HG02943 (cell line): Measurements from ENCODE around the gene TMEM95.
A peak's percentile ranks its signal among the peaks of the same experiment; 100 is the strongest.
"Not testable (repeated sequence)": the region's sequence is repeated elsewhere in the genome, so short reads cannot be mapped to it uniquely, and the experiment has no call there.

Source experiments
- ATAC-seq: cut with Tn5 transposase; IDR thresholded peaks from one replicate; pipeline ENCODE4 v1.9.1; 2021; ENCODE audit warnings: mild to moderate bottlenecking, low read depth, moderate library complexity; ENCODE audit not compliant: unreplicated experiment

The TMEM95 gene

DNA sequence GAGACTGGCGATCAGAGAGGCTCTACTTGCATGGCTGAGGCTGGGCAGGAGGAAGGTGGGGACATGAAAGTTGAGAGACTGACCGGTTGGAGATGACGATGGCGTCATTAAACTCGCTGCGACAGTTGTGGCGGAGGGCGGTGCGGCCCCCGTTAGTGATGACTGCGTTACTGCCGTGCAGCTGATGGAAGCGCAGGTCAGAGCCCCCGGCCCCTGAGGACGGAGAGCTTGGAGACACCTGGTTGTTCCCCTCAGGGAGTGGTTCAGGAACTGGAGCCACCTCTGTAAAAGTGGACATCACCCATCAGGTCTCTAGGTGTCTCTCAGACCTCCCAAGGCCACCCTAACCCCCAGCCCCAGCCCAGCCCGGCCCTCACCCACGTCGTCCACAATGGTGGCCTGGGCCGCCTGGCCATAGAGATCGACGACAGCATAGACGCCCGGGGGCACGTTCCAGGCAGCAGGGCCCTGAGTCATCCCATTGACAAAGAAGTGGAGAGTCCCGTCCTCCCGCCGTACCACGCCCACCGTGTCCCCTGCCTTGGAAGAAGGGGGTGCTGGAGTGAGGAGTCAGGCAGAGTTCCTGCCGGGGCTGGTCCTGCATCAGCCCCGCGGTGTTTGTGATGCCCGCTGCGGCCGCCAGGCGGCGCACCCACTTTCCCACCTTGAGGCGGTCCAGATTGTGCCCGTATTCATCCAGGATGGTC, 31.1 kb upstream of the TMEM95 start:
- ATAC-seq: no peak

DNA sequence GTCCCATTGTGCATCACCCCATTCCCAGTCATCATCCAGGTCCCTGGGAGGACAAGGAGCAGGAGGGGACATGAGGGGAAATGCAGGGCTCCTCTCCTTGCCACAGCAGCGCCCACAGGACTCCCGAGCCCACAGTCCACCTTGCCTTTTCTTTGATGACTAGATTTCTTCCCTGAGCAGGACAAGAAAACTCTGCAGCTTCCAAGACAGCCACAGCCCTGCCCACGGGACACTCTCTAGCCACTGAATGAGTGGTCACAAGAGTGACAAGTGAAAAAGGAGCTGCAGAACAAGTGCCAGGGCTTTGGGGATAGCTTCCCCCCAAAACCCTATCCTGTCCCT, 30.5 kb upstream of the TMEM95 start:
- no peak for ATAC-seq

DNA sequence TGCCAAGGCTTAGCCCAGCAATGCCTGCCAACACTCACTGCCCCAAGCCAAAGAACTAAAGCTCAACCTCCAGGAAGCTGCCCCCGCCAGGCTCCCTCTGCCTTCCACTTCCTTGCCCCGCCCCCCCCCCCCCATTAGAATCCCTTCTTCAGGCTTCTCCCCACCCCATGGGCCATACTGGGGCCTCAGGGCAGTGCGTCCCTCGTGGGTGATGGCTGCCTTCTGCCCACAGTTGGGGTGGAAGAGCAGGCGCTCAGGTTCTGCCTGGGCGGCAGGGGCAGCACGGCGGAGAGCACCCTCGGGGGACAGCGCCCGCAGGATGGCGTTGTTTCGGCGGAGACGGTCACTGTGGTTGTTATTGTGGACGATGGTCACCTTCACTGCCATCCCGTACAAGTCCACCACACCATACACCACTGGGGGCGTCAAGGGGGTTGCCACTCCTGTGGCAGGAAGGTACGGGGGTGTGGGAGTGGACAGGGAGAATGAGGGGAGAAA, 29.9 kb upstream of the TMEM95 start:
- ATAC-seq: no peak

DNA sequence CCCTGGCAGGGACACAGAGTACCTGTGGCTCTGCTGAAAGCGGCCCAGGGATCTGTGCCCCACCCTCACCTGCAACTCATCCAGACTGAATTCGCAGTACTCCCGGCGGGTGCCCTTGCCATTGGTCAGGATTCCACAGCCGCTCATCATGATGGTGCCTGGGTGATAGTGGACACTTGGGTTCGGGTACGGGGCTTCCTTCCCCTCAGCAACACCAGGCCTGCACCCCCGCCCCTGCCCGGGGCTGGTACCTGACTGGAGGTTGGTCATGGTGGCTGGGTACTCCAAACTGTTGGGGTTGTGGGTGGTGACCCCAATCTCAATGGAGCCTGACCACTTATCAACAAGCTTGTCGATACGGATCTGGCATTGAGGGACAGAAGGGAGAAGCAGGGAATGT, 28.8 kb upstream of the TMEM95 start:
- no peak for ATAC-seq

DNA sequence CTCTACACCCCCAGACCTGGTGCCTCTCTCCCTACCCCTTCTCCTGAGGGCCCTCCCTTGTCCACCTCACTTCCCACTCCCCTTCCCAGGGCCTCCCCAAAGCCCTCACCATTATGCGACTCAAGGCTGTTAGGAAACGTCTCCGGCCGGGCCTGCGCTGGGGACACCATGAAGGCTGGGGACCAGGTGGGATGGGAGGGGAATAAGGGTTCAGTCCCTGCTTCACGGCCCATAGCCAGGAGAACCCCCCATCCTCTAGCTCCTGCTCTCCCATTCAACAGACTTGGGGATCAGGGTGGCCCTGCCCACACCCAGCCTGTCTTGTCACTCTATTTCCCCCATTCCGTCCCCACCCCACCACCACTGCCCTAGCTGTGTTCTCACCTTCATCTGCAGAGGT, 27.9 kb upstream of the TMEM95 start:
- ATAC-seq: no peak

DNA sequence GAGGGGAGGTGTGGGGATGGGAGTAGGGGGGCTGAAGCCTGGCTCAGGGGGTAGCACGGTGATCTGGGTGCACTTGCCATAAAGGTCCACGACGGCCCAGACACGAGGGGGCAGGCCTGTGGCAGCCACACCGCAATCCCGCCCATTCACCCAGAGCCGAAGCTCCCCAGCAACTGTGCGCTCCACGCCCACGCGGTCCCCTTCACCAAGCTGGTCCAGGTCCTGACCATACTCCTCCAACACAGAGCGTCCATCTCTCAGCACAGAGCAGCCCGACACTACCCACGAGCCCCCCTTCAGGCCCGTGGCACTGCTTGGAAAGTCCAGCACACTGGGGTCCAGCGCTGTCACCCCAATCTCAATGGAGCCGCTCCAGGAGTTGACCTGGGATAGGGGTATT, 27.5 kb upstream of the TMEM95 start:
- ATAC-seq: no peak

DNA sequence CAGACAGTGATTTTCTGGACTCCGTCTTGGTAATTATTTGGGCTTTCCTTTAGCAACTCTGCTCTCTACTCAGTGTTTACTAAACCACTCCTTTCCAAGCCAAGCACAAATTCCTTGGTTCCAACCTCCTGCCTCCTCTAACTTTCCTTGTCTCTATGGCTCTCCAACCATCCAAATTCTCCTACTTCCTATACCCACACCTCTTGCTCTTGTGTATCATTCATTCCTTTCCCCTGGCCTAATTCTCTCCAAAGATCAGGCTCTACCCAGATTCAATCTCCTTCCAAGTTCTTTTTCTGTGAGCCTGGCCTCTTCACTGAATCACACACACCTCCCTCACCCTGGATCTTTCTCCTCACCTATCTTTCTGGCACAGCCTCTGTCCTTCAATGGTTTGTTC, 26.9 kb upstream of the TMEM95 start:
- ATAC-seq: no peak

DNA sequence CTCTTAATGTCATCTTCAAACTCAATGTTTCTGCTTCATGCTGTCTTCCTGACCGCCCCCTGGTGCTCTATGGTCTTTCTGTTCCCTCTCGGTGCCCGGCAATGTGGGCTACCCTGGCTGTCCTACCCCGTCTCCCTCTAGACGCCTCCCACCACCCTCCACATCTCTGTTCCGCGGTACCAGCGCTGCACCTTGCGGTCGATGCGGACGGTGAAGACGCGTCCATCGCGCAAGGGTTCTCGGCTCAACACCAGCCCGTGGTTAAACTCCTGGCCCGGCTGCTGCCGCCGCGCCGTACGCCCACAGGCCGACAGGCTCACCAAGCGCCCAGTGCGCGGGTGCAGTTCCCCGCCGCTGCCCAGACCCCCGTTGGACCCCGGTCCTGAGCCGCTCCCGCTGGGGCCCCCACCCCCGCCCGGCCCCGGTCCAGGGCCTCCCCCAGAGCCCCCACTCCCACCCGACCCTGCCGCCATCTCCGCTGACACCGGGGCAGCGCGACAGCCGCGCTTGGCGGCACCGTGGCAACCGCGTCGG, 26.0 kb upstream of the TMEM95 start, which contains the start of gene NEURL4:
NEURL4 (minus strand) TSS at position 496 of the 534 bp plus-strand sequence; CDS start at position 473, 23 bp downstream.
- ATAC-seq: peak; percentile 13

DNA sequence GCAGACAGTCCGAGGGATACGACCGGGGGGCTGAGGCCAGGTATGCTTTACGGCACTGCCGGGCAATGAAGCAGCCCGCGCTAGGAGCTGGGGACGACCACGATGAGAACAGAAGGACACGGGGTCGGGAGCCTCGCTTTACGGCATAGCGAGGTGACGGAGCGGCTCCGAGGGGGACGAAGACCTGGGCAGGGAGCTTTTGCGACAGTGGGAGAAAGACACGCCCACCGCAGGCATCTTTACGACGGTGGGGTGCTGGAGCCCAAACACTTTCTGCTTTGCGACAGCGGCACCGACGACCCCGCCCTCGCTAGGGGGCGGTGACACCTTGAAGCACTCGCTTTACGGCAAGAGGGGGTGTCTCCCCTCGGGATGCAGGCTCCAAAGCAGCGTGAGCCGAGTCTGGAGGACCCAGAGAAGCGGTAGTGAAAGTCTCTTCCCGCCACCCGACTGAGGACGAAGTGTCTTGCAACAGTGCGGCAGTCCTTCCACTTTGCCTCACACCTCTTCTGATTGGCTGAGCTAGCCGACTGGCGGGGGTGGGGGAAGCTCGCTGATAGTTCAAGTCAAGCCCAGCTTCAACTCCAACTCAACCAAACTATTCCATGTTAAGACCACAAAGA, 25.5 kb upstream of the TMEM95 start:
- ATAC-seq: peak; percentile 55

DNA sequence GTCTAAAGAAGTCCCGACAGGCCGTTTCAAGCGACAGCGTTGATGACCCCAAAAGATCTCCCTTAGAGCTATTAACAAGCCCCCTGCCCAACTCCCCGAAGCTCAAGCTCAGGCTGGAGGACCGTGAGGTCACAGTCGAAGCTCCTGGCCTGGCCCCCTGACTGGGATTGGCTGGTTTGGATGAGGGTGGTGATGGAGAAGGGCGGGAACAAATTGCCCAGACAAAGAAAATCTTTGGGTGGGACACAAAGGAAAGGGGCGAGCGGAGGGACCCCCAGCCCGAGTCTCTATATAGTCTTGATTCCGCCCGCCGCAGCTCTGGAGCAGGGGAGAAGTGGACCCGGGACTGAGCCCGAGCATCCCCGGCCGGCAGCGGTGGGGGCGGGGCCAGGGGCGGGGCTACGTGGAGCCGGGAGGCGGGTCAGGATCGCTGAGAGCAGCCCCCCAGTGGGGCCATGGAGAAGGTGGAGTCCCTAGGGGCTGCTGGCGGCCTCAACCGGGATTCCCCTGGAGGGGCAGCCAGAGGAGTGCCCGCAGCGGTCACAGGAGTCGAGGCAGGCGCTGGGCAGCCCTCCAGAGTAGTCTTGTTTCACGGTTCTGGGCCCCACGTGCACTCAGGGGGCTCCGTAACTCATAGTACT, 24.8 kb upstream of the TMEM95 start:
- peak; percentile 47 for ATAC-seq

DNA sequence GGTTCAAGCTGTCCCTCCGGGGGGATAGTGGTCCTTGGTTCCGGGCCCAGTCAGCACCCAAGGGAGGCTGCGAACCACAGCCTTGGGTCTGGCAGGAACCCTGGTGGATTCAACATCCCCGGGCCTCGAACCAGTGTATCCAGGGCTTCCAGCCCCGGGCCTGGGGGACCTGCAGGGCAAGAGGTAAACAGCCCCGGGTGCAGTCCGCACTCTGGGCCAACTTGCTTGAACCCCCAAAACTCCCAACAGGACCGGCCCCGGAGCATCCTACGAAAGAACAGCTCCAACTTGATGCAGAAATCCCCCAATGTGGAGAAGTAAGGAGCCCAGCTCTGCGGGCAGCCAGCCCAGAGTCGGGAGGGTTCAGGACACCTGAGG, 24.3 kb upstream of the TMEM95 start:
- no peak for ATAC-seq

DNA sequence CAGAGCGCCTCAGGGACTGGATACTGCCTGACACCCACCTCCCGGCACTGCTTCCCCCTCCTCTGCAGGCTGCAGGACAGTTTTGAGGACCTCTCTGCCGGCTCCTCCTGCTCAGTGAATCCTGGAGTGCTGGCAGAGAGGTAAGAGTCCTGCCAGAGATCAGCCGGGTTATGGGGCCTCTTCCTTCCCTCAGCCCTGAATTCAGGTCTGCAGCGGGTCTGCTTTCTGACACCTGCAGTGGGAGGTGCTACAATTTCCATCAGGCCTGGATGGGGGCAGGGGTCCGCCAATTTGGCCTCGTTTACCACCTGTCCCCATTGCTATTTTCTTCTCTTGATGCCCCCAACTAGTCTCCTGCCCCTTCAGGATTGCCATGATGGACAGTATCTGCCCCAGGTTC, 22.8 kb upstream of the TMEM95 start:
- ATAC-seq: no peak

DNA sequence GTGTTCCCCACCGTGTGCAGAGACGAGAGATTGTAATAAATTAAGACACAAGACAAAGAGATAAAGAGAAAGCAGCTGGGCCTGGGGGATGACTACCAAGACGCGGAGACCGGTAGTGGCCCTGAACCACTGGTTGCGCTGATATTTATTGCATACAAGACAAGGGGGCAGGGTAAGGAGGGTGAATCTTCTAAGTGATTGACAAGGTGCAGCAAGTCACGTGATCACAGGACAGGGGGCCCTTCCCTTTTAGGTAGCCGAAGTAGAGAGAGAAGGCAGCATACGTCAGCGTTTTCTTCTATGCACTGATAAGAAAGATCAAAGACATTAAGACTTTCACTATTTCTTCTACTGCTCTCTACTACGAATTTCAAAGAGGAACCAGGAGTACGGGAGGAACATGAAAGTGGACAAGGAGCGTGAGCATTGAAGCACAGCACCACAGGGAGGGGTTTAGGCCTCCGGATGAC, 22.3 kb upstream of the TMEM95 start:
- not testable (repeated sequence) for ATAC-seq

DNA sequence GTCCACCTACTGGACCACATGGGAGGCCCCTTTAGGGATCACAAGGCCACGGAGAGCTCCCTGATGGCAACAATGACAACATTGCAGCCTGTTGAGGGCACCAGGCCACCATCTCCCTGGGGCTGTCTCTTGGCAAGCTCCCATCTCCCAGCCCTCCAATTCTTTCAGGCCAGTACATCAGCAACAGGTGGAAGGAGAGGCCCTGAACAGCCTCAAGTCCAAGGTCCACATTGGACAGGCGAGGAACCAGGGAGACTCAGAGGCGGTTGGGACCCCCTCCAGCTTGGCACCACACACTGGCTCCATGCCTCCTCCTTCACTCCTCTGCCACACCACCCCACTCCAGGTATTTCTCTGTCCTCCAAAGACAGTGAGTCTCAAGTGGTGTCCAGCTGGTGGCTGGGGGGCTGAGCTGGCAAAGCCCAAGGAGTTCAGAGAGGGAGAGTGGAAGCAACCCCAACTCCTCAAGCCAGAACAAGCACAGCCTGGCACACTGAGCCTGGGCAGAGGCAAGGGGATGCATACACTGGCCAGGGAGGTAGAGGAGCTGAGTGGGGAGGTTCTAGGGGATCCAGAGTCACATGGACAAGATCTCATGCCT, 19.9 kb upstream of the TMEM95 start:
- no peak for ATAC-seq

DNA sequence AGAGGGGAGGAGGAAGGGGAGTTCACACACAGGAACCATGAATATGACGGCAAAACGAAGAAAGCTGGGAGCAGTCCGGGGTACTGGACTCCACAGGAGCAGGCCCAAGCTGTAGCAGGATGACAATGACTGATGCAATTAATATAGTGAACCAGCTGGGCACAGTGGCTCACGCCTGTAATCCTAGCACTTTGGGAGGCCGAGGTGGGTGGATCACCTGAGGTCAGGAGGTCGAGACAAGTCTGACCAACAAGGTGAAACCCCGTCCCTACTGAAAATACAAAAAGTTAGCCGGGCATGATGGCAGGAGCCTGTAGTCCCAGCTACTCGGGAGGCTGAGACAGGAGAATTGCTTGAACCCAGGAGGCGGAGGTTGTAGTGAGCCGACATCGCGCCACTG, 19.2 kb upstream of the TMEM95 start:
- ATAC-seq: not testable (repeated sequence)

DNA sequence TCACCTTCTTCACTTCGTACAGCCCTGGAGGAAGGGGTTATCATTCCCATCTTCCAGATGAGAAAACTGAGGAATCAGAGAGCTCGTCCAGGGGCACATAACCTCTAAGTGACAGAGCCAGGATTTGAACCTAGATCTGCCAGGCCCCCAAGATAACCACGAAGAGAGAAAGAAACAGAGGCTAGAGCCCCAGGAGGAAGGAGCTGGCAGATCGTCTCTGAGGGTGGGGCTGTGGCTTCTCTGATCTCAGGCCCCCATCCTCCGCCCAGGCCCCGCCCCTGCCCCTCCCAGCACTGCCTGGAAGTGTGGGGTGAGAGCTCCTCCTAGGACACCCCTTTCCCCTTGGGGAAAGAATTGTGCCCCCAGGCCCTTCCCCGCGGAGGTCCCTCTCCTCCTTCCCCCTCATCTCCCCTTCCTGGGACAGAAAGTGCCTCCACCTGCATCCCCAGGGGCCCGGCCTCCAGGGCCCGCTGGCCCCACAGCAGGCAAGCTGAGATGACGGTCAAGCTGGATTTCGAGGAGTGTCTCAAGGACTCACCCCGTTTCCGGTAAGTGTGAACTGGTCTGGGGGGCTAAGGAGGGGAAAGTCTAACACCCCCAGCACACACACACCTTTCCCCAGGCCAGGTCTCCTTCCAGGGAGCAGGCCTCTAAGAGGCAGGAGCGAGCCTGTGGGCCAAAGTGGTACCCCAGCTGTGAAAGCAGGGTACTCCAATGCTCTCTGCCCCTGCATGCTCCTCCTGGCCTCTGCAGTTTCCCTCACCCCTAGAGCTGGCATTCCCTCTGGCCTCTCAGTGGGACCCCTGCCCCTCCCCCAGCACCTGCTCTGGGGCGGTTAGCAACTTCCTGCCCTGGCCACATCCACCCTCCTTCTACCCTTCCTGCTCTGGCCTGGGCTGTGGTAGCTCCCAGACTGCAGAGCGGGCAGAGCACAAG, 18.4 kb upstream of the TMEM95 start, which contains the start of gene ACAP1:
ACAP1 (plus strand) TSS at position 290 of the 936 bp plus-strand sequence; CDS start at position 496, 206 bp downstream.
- peak; percentile 60 for ATAC-seq

DNA sequence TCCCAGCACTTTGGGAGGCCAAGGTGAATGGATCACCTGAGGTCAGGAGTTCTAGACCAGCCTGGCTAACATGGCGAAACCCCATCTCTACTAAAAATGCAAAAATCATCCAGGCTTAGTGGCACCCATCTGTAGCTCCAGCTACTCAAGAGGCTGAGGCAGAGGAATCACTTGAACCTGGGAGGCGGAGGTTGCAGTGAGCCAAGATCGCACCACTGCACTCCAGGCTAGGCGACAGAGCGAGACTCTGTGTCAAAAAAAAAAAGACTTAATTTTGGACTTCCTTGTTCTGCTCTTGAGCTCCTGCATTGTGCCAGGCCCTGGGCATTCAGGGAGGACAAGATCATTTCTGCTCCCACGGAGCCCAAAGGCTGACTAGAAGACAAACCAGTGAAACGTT, 17.4 kb upstream of the TMEM95 start:
- not testable (repeated sequence) for ATAC-seq

DNA sequence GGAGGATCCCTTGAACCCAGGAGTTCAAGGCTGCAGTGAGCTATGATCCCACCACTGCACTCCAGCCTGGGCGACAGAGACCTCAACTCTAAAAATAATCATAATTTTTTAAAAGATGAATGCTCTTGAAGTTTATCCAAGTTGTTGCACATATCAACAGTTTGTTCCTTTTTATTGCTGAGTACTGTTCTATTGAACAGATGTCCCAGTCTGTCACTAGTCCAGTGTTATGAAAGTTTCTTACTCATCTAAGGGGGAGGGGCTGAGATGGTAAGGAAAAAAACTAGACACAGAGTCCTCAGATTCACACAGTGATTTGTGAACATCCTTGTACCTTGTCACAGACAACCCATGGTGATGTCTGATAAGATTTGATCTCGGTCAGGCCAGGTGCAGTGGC, 14.8 kb upstream of the TMEM95 start:
- no peak for ATAC-seq

DNA sequence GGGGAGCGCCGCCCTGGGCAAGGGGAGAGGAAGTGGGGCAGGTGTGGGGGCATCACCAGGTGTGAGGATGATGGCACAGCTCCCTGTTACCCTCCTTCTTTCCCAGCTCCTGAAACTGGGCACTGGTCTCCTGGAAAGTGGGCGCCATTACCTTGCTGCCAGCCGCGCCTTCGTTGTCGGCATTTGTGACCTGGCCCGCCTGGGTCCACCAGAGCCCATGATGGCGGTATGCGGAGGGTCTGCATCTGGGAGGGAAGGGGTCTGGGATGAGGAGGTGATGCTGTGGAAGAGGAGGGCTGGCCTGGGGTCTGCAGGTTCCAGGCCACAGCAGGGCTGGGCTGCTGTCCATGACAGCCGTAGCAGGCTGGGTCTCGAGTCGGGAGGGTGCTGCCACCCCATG, 13.1 kb upstream of the TMEM95 start:
- no peak for ATAC-seq

DNA sequence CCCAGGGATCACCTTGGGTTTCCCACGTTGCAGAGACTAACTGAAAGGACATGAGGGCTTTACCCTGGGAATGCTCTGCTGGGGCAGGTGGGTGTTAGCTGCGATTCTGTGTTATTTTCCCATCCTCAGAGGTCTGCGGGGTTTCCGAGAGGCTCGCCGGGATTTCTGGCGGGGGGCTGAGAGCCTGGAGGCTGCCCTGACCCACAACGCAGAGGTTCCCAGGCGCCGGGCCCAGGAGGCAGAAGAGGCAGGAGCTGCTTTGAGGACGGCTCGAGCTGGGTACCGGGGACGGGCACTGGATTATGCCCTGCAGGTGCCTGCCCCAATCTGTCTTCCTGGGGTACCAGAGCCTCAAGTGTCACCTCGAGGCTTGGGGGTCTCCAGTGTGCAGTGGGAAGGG, 11.7 kb upstream of the TMEM95 start:
- no peak for ATAC-seq
